Activated CD8-positive, alpha-beta T cell treated with anti-CD3 and anti-CD28 coated beads for 36 hours (primary cell): Measurements from ENCODE around the gene DLL1. TPM values are rescaled to one million over a fixed set of nuclear protein-coding genes. Genes with fewer than 3 reads are reported as not detected.

Experiments
- ATAC-seq: fragments of 200-7000 bp; cut with Tn5 transposase; one replicate; pipeline ENCODE4 v1.10.0; 2021; ENCODE audit warnings: mild to moderate bottlenecking, moderate library complexity
- CTCF ChIA-PET: fragments of 350-600 bp; sonication (Branson Sonifier 250); formaldehyde crosslinking; loops from one replicate; lab custom pipeline; 2021; ENCODE audit warnings: antibody characterized with exemption; lab: Charles Lee
- POLR2A ChIA-PET: fragments of 350-600 bp; sonication (Branson Sonifier 250); formaldehyde crosslinking; loops from one replicate; lab custom pipeline; 2021; ENCODE audit warnings: antibody characterized with exemption; lab: Charles Lee
- DNase-seq: peaks from one replicate; pipeline ENCODE4 v3.0.0-alpha.2; 2020
- H3K27ac Mint-ChIP-seq: one replicate; pipeline ENCODE4 v1.8.0; 2021; ENCODE audit warnings: mild to moderate bottlenecking, mixed read lengths
- H3K27me3 Mint-ChIP-seq: one replicate; pipeline ENCODE4 v1.8.0; 2021; ENCODE audit warnings: mixed read lengths
- H3K36me3 Mint-ChIP-seq: one replicate; pipeline ENCODE4 v1.8.0; 2021; ENCODE audit warnings: low read depth, mixed read lengths
- H3K4me1 Mint-ChIP-seq: one replicate; pipeline ENCODE4 v1.8.0; 2021; ENCODE audit warnings: low read depth, mixed read lengths
- H3K4me3 Mint-ChIP-seq: one replicate; pipeline ENCODE4 v1.8.0; 2021; ENCODE audit warnings: mild to moderate bottlenecking, moderate library complexity, mixed read lengths
- H3K9me3 Mint-ChIP-seq: one replicate; pipeline ENCODE4 v1.8.0; 2021; ENCODE audit warnings: mixed read lengths
- CTCF ChIP-seq: fragments of 200-600 bp; IDR thresholded peaks from one replicate; pipeline ENCODE4 v1.8.0; 2022; ENCODE audit warnings: antibody characterized with exemption, mild to moderate bottlenecking
- intact Hi-C: fragments of 100-400 bp; cut with micrococcal nuclease; formaldehyde crosslinking; loops from one replicate; pipeline ENCODE4 v1.10.0; 2022
- total RNA-seq, 2 experiments: library from RNA; stranded (reverse); gene quantifications; one replicate each; pipeline ENCODE4 v1.2.3, GENCODE V29; 2021

The DLL1 gene
- total RNA-seq, 2 experiments from 2014 or later = 1.9 to 2.4 TPM

DNA sequence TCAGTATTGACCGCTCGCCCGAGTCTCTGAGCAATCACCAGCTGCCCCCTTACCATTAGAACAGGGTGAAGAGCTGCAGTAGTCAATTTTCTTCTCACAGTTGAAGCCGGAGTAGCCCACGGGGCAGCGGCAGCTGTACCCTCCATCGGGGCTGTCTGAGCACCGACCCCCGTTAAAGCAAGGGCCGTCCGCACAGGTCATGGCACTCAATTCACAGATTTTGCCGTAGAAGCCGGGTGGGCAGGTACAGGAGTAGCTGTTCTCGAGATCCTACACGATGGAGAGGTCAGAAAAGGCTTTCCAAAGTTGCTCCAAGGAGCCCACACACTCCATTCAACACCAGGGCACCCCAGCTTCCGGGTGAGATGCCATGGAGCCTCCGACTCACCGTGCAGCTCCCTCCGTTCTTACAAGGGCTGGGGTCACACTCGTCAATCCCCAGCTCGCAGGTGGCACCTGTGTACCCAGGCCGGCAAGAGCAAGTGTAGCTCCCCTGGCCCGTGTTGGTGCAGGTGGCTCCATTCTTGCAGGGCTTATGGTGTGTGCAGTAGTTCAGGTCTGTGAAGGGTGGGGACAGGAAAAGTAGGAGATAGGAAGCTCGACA is 5.9 kb downstream of the DLL1 start:
- ATAC-seq (no peak), DNase-seq (no peak)
- Mint-ChIP-seq H3K9me3 (no peaks in the 10 kb centered on the region), H3K27me3 (peaks cover 2% of the 10 kb centered on the region), H3K4me1 (peaks cover 9% of the 10 kb centered on the region), H3K36me3 (peaks cover 2% of the 10 kb centered on the region), H3K4me3 (no peak overlapping the region), H3K27ac (no peak overlapping the region)
- POLR2A ChIA-PET = interaction anchor here (1.1 kb wide), 1 partner anchor 13 kb away, joined by 3 read pairs; no protein-coding TSS in a partner anchor
- CTCF ChIA-PET = no interaction called here
- TF ChIP-seq CTCF = no peak
- intact Hi-C loops = no loop called here

DNA sequence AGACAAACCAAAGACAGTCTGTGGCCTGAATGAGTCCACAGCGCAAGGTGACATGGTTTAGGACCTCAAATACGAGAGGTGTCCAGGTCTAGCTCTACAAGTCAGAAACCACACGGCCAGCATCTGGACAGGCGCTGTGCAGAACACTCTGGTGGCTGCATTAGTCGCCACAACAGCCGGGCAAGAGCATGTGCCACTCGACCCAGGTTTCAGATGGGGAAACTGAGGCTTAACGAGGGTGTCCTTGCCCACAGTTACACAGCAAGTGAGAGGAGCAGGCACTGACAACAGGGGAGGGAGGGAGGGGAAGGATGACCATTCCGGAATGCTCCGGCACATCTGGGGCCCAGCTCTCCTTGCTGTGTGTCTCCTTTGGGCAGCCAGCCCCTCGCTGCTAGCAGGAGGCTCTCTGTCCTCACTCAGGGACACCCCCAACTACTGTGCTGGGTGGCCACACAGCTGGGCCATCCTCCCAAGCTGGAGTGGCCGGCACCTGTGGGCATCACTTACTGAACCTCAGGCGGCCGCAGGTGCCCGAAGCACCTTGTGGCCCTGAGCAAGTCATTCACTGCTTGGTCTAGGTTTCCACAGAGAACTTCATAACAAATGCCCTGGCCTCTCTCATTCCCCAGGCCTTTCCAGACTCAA is 6.6 kb downstream of the DLL1 start:
- ChIA-PET CTCF (no interaction called here), POLR2A (no interaction called here)
- ATAC-seq = no peak

GRCh38 chr6:170283212-170284081 is 7.4 kb downstream of the DLL1 start:
- DNase-seq (no peak), ATAC-seq (no peak)
- H3K9me3 Mint-ChIP-seq = no peaks in the 10 kb centered on the region
- peaks cover 2% of the 10 kb centered on the region for H3K36me3 Mint-ChIP-seq
- TF ChIP-seq CTCF = no peak
- intact Hi-C loops = no loop called here
- no peak overlapping the region for H3K27ac Mint-ChIP-seq
- POLR2A ChIA-PET = no interaction called here
- peaks cover 17% of the 10 kb centered on the region for H3K4me1 Mint-ChIP-seq
- H3K27me3 Mint-ChIP-seq = no peaks in the 10 kb centered on the region
- CTCF ChIA-PET = no interaction called here
- H3K4me3 Mint-ChIP-seq = no peak overlapping the region

More for the DNA sequence above, 6.6 kb downstream of the DLL1 start:
- peaks cover 2% of the 10 kb centered on the region for H3K27me3 Mint-ChIP-seq
- H3K36me3 Mint-ChIP-seq = peaks cover 2% of the 10 kb centered on the region
- no peaks in the 10 kb centered on the region for H3K9me3 Mint-ChIP-seq
- TF ChIP-seq CTCF = no peak
- intact Hi-C loops = no loop called here
- no peak overlapping the region for H3K27ac Mint-ChIP-seq
- no peak overlapping the region for H3K4me3 Mint-ChIP-seq
- no peak for DNase-seq
- H3K4me1 Mint-ChIP-seq = peaks cover 15% of the 10 kb centered on the region

- CTCF ChIA-PET = no interaction called here
- no peak for TF ChIP-seq CTCF
- H3K9me3 Mint-ChIP-seq = no peaks in the 10 kb centered on the region
- no peaks in the 10 kb centered on the region for H3K27me3 Mint-ChIP-seq
- DNase-seq (no peak), ATAC-seq (no peak)
- H3K4me1 Mint-ChIP-seq = peaks cover 22% of the 10 kb centered on the region
- POLR2A ChIA-PET = interaction anchor here (1.2 kb wide), 1 partner anchor 8 kb away, joined by 5 read pairs; the partner anchor contains the start of gene DLL1
- H3K36me3 Mint-ChIP-seq = no peaks in the 10 kb centered on the region
- no peak overlapping the region for H3K27ac Mint-ChIP-seq
- intact Hi-C loops = no loop called here
- H3K4me3 Mint-ChIP-seq = no peak overlapping the region
Observed at GRCh38 chr6:170282512-170283158, 8.2 kb downstream of the DLL1 start.
